GM18873 (cell line): Measurements from ENCODE around the gene GSTA2.
"Not testable (repeated sequence)": the region's sequence is repeated elsewhere in the genome, so short reads cannot be mapped to it uniquely, and the experiment has no call there.

ENCODE experiments used
- ATAC-seq: cut with Tn5 transposase; IDR thresholded peaks from one replicate; pipeline ENCODE4 v1.9.1; 2021; ENCODE audit warnings: mild to moderate bottlenecking, moderate library complexity, moderate number of reproducible peaks; ENCODE audit not compliant: unreplicated experiment, low FRiP score

Gene GSTA2

GRCh38 chr6:52763322-52763916 is at the start of gene GSTA2:
Gene GSTA2, minus strand, starts transcription at chr6:52763475. Its CDS starts 5,528 bp downstream, at chr6:52757947.
- not testable (repeated sequence) for ATAC-seq

- ATAC-seq: not testable (repeated sequence)
Measured at GRCh38 chr6:52809777-52810176, 46.5 kb upstream of the GSTA2 start.

GRCh38 chr6:52808660-52809059 is 45.4 kb upstream of the GSTA2 start:
- no peak for ATAC-seq

GRCh38 chr6:52803668-52804255 is 40.5 kb upstream of the GSTA2 start, which contains the start of gene GSTA1:
Gene GSTA1, minus strand, starts transcription at chr6:52803816. Its CDS starts 4,549 bp downstream, at chr6:52799267.
- ATAC-seq: not testable (repeated sequence)

- no peak for ATAC-seq
Measured at GRCh38 chr6:52802806-52803205, 39.5 kb upstream of the GSTA2 start.

GRCh38 chr6:52801188-52801841 is 38.0 kb upstream of the GSTA2 start:
- ATAC-seq: no peak

- ATAC-seq: not testable (repeated sequence)
Measured at GRCh38 chr6:52799272-52799671, 36.0 kb upstream of the GSTA2 start.

GRCh38 chr6:52794366-52794765 is 31.1 kb upstream of the GSTA2 start:
- ATAC-seq: not testable (repeated sequence)

GRCh38 chr6:52790861-52791260 is 27.6 kb upstream of the GSTA2 start:
- ATAC-seq: no peak

GRCh38 chr6:52789658-52790057 is 26.4 kb upstream of the GSTA2 start:
- ATAC-seq: not testable (repeated sequence)

GRCh38 chr6:52788478-52788877 is 25.2 kb upstream of the GSTA2 start:
- ATAC-seq: no peak

GRCh38 chr6:52787917-52788316 is 24.6 kb upstream of the GSTA2 start:
- ATAC-seq: no peak

GRCh38 chr6:52786249-52786956 is 23.1 kb upstream of the GSTA2 start:
- no peak for ATAC-seq

- not testable (repeated sequence) for ATAC-seq
Measured at GRCh38 chr6:52782696-52783274, 19.5 kb upstream of the GSTA2 start.

GRCh38 chr6:52782209-52782608 is 18.9 kb upstream of the GSTA2 start:
- not testable (repeated sequence) for ATAC-seq

- no peak for ATAC-seq
Measured at GRCh38 chr6:52779237-52779636, 16.0 kb upstream of the GSTA2 start.

- not testable (repeated sequence) for ATAC-seq
Measured at GRCh38 chr6:52776711-52777351, 13.6 kb upstream of the GSTA2 start.

- ATAC-seq: not testable (repeated sequence)
Measured at GRCh38 chr6:52769399-52769798, 6.1 kb upstream of the GSTA2 start.

GRCh38 chr6:52767658-52768057 is 4.4 kb upstream of the GSTA2 start:
- ATAC-seq: not testable (repeated sequence)
